Calu3 (cell line): Measurements from ENCODE around the gene TPCN2. TPM values are rescaled to one million over a fixed set of nuclear protein-coding genes. Genes with fewer than 3 reads are reported as not detected.

Experiments
- BruUV-seq: library from RNA; stranded (reverse); fragments of 400-500 nt; replicated peaks from 2 replicates; lab custom pipeline; 2021; lab: Mats Ljungman, UMichigan
- CTCF ChIA-PET: fragments of 300-600 bp; sonication (Branson Sonifier 250); formaldehyde crosslinking; loops from one replicate; lab custom pipeline; 2022; ENCODE audit warnings: antibody characterized with exemption; lab: Charles Lee
- DNase-seq: peaks from one replicate; pipeline ENCODE4 v3.0.0; 2022
- H3K27ac Mint-ChIP-seq: one replicate; pipeline ENCODE4 v1.8.0; 2022; ENCODE audit warnings: mixed read lengths; ENCODE audit not compliant: unreplicated experiment
- H3K27me3 Mint-ChIP-seq: one replicate; pipeline ENCODE4 v1.8.0; 2022; ENCODE audit warnings: mixed read lengths; ENCODE audit not compliant: unreplicated experiment
- H3K36me3 Mint-ChIP-seq: one replicate; pipeline ENCODE4 v1.8.0; 2022; ENCODE audit warnings: mild to moderate bottlenecking, moderate library complexity, mixed read lengths; ENCODE audit not compliant: insufficient read depth, unreplicated experiment
- H3K4me1 Mint-ChIP-seq: one replicate; pipeline ENCODE4 v1.8.0; 2022; ENCODE audit warnings: mild to moderate bottlenecking, low read depth, mixed read lengths; ENCODE audit not compliant: unreplicated experiment
- H3K4me3 Mint-ChIP-seq: one replicate; pipeline ENCODE4 v1.8.0; 2022; ENCODE audit warnings: mild to moderate bottlenecking, low read depth, moderate library complexity, mixed read lengths; ENCODE audit not compliant: unreplicated experiment
- H3K9me3 Mint-ChIP-seq: one replicate; pipeline ENCODE4 v1.8.0; 2022; ENCODE audit warnings: low read depth, mixed read lengths; ENCODE audit not compliant: unreplicated experiment
- CTCF ChIP-seq: fragments of 200-600 bp; IDR thresholded peaks from one replicate; pipeline ENCODE4 v1.8.0; 2022; ENCODE audit warnings: antibody characterized with exemption; ENCODE audit not compliant: unreplicated experiment
- intact Hi-C: fragments of 100-400 bp; cut with micrococcal nuclease; formaldehyde crosslinking; loops from one replicate; pipeline ENCODE4 v1.10.0; 2022; ENCODE audit not compliant: unreplicated experiment
- total RNA-seq: library from RNA; stranded (reverse); gene quantifications from 2 replicates; pipeline ENCODE4 v1.2.3, GENCODE V29; 2022

Gene TPCN2
- total RNA-seq, 1 experiment from 2014 or later = 21.9 TPM

GRCh38 chr11:69064394-69064957 lies 15.7 kb downstream of the TPCN2 start:
- Mint-ChIP-seq H3K27me3 (no peaks in the 10 kb centered on the region), H3K4me1 (no peaks in the 10 kb centered on the region), H3K36me3 (no peaks in the 10 kb centered on the region), H3K27ac (no peak overlapping the region), H3K9me3 (no peaks in the 10 kb centered on the region), H3K4me3 (no peak overlapping the region)
- no peak for DNase-seq
- BruUV-seq = no TSS peak
- intact Hi-C loops = no loop called here
- TF ChIP-seq CTCF = no peak
- CTCF ChIA-PET = no interaction called here

- no peak for DNase-seq
- Mint-ChIP-seq H3K9me3 (no peaks in the 10 kb centered on the region), H3K27me3 (no peaks in the 10 kb centered on the region), H3K4me3 (no peak overlapping the region), H3K27ac (no peak overlapping the region), H3K36me3 (peaks cover under 1% of the 10 kb centered on the region), H3K4me1 (no peaks in the 10 kb centered on the region)
- BruUV-seq = no TSS peak
- intact Hi-C loops = no loop called here
- CTCF ChIA-PET = no interaction called here
- TF ChIP-seq CTCF = no peak
These were observed 16.5 kb downstream of the TPCN2 start for GRCh38 chr11:69065147-69065710.

- peaks cover 5% of the 10 kb centered on the region for H3K36me3 Mint-ChIP-seq
- CTCF ChIA-PET = interaction anchor here (0.6 kb wide), 1 partner anchor 573 kb away, joined by 7 read pairs; no protein-coding TSS in a partner anchor
- no peaks in the 10 kb centered on the region for H3K4me1 Mint-ChIP-seq
- intact Hi-C loops = no loop called here
- H3K27me3 Mint-ChIP-seq = no peaks in the 10 kb centered on the region
- no peak overlapping the region for H3K27ac Mint-ChIP-seq
- H3K4me3 Mint-ChIP-seq = no peak overlapping the region
- no peak for DNase-seq
- no peak for TF ChIP-seq CTCF
- no TSS peak for BruUV-seq
- H3K9me3 Mint-ChIP-seq = no peaks in the 10 kb centered on the region
These were observed 17.7 kb downstream of the TPCN2 start for GRCh38 chr11:69066122-69067112.

GRCh38 chr11:69067200-69067599 lies 18.5 kb downstream of the TPCN2 start:
- TF ChIP-seq CTCF = no peak
- intact Hi-C loops = no loop called here
- Mint-ChIP-seq H3K4me3 (no peak overlapping the region), H3K27me3 (no peaks in the 10 kb centered on the region), H3K9me3 (no peaks in the 10 kb centered on the region), H3K4me1 (no peaks in the 10 kb centered on the region), H3K36me3 (peaks cover 5% of the 10 kb centered on the region), H3K27ac (no peak overlapping the region)
- BruUV-seq = no TSS peak
- DNase-seq = no peak
- CTCF ChIA-PET = no interaction called here
